DOHH2 (cell line): Measurements from ENCODE around the gene XYLT2.

ENCODE experiments used
- H3F3A ChIP-seq: fragments of 200-600 bp; sonication (generic), shearing (Covaris generic); 2 replicates; pipeline ENCODE4 v1.6.0; 2016; ENCODE audit warnings: antibody characterized with exemption, mild to moderate bottlenecking; ENCODE audit not compliant: control insufficient read depth, insufficient read depth
- H3K27ac ChIP-seq: fragments of 200-600 bp; sonication (generic); 2 replicates; pipeline ENCODE4 v1.5.1; 2014; ENCODE audit warnings: low read depth, mild to moderate bottlenecking, low read length, moderate library complexity
- H3K27me3 ChIP-seq: fragments of 200-600 bp; sonication (generic); 2 replicates; pipeline ENCODE4 v1.6.1; 2014; ENCODE audit warnings: mild to moderate bottlenecking, low read length, mixed read lengths; ENCODE audit not compliant: control insufficient read depth
- H3K36me3 ChIP-seq: fragments of 200-600 bp; sonication (generic); 2 replicates; pipeline ENCODE4 v1.6.1; 2014; ENCODE audit warnings: mild to moderate bottlenecking, low read length, moderate library complexity, mixed read lengths; ENCODE audit not compliant: control insufficient read depth
- H3K4me1 ChIP-seq: fragments of 200-600 bp; sonication (generic); 2 replicates; pipeline ENCODE4 v1.6.1; 2014; ENCODE audit warnings: mild to moderate bottlenecking, low read length, mixed read lengths; ENCODE audit not compliant: control insufficient read depth
- H3K4me2 ChIP-seq: fragments of 200-600 bp; sonication (generic); 2 replicates; pipeline ENCODE4 v1.6.0; 2014; ENCODE audit warnings: mild to moderate bottlenecking, low read length, moderate library complexity
- H3K4me3 ChIP-seq: fragments of 200-600 bp; sonication (generic); 2 replicates; pipeline ENCODE4 v1.5.1; 2014; ENCODE audit warnings: mild to moderate bottlenecking, low read length, mixed read lengths
- H3K79me2 ChIP-seq: fragments of 200-600 bp; sonication (generic); 2 replicates; pipeline ENCODE4 v1.6.1; 2014; ENCODE audit warnings: mild to moderate bottlenecking, low read length, mixed read lengths; ENCODE audit not compliant: control insufficient read depth
- H3K9me2 ChIP-seq: fragments of 200-600 bp; sonication (generic); replicated peaks from 2 replicates; pipeline ENCODE4 v1.6.1; 2014; ENCODE audit warnings: mild to moderate bottlenecking, low read length, mixed read lengths; ENCODE audit not compliant: control insufficient read depth
- H3K9me3 ChIP-seq: fragments of 200-600 bp; sonication (generic); 2 replicates; pipeline ENCODE4 v1.6.1; 2014; ENCODE audit warnings: antibody characterized with exemption, low read length, mixed read lengths; ENCODE audit not compliant: control insufficient read depth, insufficient read depth
- H4K20me1 ChIP-seq: fragments of 200-600 bp; sonication (generic); 2 replicates; pipeline ENCODE4 v1.6.0; 2014; ENCODE audit warnings: low read depth, mild to moderate bottlenecking, antibody characterized with exemption, low read length, moderate library complexity; ENCODE audit not compliant: control insufficient read depth, insufficient read depth
- EZH2phosphoT487 ChIP-seq: fragments of 200-600 bp; sonication (generic); IDR thresholded peaks from 2 replicates; pipeline ENCODE4 v1.6.1; 2017; ENCODE audit warnings: borderline replicate concordance, mild to moderate bottlenecking, antibody characterized with exemption, low read length, moderate library complexity, mixed read lengths
- TF ChIP-seq, protein P1 (sequence below): fragments of 200-600 bp; sonication (generic); IDR thresholded peaks from one replicate; pipeline ENCODE4 v1.5.1; 2014; ENCODE audit warnings: antibody characterized with exemption, mild to moderate bottlenecking, low read depth, low read length; ENCODE audit not compliant: poor library complexity, severe bottlenecking

Gene XYLT2

GRCh38 chr17:50345432-50346312 is at the start of gene XYLT2:
TSS of gene XYLT2 (plus strand) at chr17:50346126. CDS start at chr17:50346141, 15 bp downstream.
- no peaks in the 10 kb centered on the region for H3K36me3 ChIP-seq
- no peaks in the 10 kb centered on the region for H3K9me2 ChIP-seq
- peak within 1 kb of the TSS; percentile 98 for H3K4me2 ChIP-seq
- 0 out of 2 replicates have a peak, but pooled peaks cover 12% of the 10 kb centered on the region for H4K20me1 ChIP-seq
- H3K4me1 ChIP-seq = peaks cover 17% of the 10 kb centered on the region
- no peak for TF ChIP-seq EZH2phosphoT487
- TF ChIP-seq, protein P1, sequence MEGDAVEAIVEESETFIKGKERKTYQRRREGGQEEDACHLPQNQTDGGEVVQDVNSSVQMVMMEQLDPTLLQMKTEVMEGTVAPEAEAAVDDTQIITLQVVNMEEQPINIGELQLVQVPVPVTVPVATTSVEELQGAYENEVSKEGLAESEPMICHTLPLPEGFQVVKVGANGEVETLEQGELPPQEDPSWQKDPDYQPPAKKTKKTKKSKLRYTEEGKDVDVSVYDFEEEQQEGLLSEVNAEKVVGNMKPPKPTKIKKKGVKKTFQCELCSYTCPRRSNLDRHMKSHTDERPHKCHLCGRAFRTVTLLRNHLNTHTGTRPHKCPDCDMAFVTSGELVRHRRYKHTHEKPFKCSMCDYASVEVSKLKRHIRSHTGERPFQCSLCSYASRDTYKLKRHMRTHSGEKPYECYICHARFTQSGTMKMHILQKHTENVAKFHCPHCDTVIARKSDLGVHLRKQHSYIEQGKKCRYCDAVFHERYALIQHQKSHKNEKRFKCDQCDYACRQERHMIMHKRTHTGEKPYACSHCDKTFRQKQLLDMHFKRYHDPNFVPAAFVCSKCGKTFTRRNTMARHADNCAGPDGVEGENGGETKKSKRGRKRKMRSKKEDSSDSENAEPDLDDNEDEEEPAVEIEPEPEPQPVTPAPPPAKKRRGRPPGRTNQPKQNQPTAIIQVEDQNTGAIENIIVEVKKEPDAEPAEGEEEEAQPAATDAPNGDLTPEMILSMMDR = no peak
- peak within 1 kb of the TSS; percentile 80 for H3K4me3 ChIP-seq
- no peaks in the 10 kb centered on the region; the same call in 1 of the 2 replicates for H3K27me3 ChIP-seq
- H3K27ac ChIP-seq = no peak within 1 kb of the TSS
- peaks cover 30% of the 10 kb centered on the region for H3K79me2 ChIP-seq
- H3F3A ChIP-seq = no peaks in the 10 kb centered on the region
- H3K9me3 ChIP-seq = no peaks in the 10 kb centered on the region

GRCh38 chr17:50297407-50297865 is 48.5 kb upstream of the XYLT2 start:
- no peak for TF ChIP-seq EZH2phosphoT487
- TF ChIP-seq, protein P1 = peak; percentile 74
- no peaks in the 10 kb centered on the region for H3K36me3 ChIP-seq
- no peaks in the 10 kb centered on the region for H4K20me1 ChIP-seq
- H3K27ac ChIP-seq = no peak overlapping the region
- no peaks in the 10 kb centered on the region for H3K9me2 ChIP-seq
- H3K79me2 ChIP-seq = no peaks in the 10 kb centered on the region
- H3K9me3 ChIP-seq = no peaks in the 10 kb centered on the region
- H3K27me3 ChIP-seq = peaks cover 11% of the 10 kb centered on the region
- no peak overlapping the region for H3K4me3 ChIP-seq
- H3F3A ChIP-seq = no peaks in the 10 kb centered on the region
- H3K4me2 ChIP-seq = no peak overlapping the region
- H3K4me1 ChIP-seq = no peaks in the 10 kb centered on the region

DNA sequence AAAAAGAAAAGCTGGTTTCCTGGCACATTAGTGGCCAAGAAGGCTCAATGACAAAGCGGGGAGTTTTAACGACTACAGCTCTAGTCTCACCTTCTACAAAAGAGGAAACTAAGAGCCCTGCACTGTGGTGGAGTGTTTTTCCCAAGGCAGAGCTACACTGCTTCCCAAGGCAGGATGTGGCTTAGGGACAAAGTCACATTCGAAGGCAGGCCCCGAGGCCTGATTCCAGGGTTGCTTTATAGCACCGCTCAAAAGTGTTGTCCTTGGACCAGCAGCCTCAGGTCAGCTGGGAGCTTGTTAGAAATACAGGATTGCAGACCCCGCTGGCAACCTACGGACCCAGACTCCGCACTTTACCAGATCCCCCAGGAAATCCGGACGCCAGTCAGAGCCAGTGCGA is 47.9 kb upstream of the XYLT2 start:
- Histone ChIP-seq H3K4me3 (no peak overlapping the region), H3K79me2 (no peaks in the 10 kb centered on the region), H3K27ac (no peak overlapping the region), H3K9me2 (no peaks in the 10 kb centered on the region), H3K36me3 (no peaks in the 10 kb centered on the region), H4K20me1 (no peaks in the 10 kb centered on the region), H3F3A (no peaks in the 10 kb centered on the region), H3K4me1 (no peaks in the 10 kb centered on the region), H3K27me3 (peaks cover 11% of the 10 kb centered on the region), H3K9me3 (no peaks in the 10 kb centered on the region), H3K4me2 (no peak overlapping the region)
- TF ChIP-seq, protein P1 = no peak
- TF ChIP-seq EZH2phosphoT487 = no peak
